SU-DHL-6 (cell line): ENCODE results near the gene ADGRD2.

Experiments
- CTCF ChIP-seq: fragments of 200-600 bp; sonication (generic); IDR thresholded peaks from one replicate; pipeline ENCODE4 v1.5.1; 2017; ENCODE audit warnings: antibody characterized with exemption, mild to moderate bottlenecking, low read length, moderate library complexity; ENCODE audit not compliant: insufficient read depth, poor library complexity, severe bottlenecking
- EZH2phosphoT487 ChIP-seq: fragments of 200-600 bp; sonication (generic), shearing (Covaris generic); conservative IDR thresholded peaks from 2 replicates; pipeline ENCODE4 v1.6.1; 2018; ENCODE audit warnings: mild to moderate bottlenecking, antibody characterized with exemption, low read length, moderate library complexity, mixed read lengths

- TF ChIP-seq CTCF (no peak), EZH2phosphoT487 (no peak)
Observed at GRCh38 chr9:124526174-124526573, 75.9 kb downstream of the ADGRD2 start.
